ENCODE results near the gene FSTL4. TPM values are rescaled to one million over a fixed set of nuclear protein-coding genes. Genes with fewer than 3 reads are reported as not detected.

Gene FSTL4
- total and polyA plus RNA-seq, 4 donors = 0.42 TPM; not detected in 3

- intact Hi-C loops (cut with DNase I) = no loop called here
- no peak for DNase-seq
- WGBS, 2 donors = 93 to 95% methylated on average over 9 of the region's 9 CpGs
Measured at GRCh38 chr5:133480366-133480765, 132.0 kb downstream of the FSTL4 start.

DNA sequence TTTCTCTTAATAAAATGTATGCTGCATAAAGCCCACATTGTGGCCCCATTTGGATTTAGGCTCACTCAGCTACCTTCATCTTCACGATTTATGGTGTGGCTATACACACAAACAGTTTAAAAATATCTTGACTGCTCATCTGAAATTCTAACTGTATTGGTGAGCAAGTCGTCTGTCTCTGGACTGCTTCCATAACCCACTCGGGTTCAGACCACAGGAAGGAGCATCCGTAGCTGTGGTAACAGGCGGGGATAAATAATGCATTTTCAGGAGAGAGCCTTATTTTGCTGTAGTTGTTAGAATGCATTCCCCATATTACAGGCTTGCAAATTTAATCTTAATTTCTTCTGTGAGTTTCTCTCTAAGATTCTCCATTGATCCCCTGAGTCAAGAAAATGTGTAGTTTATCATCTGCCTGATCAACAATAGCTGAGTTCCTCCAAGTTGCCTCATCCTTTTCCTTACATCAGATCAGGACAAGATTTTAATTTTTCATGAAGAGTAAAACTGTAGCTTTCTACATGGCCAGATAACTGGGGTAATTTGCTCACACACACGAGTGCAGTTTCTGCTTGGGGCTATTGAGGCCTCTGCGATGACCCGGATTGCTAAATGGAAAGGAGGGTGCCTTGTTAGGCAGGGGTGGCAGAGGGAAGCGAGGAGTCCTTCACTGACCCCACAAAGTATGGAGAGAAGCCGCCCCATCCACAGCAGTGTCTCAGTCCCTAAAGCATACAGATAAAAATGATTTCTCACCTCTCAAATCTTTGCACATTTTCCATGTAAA is 133.9 kb downstream of the FSTL4 start:
- Histone ChIP-seq H3K4me1 (ENCODE audit: control insufficient read depth in 1 of 2, insufficient read depth in 2 of 2, low read length in 2 of 2) (no peaks in the 10 kb centered on the region), H3K4me3 (ENCODE audit: low read length in 2 of 2) (no peak overlapping the region), H3K27ac (ENCODE audit: low read depth in 1 of 2, low read length in 2 of 2) (no peak overlapping the region), H3K36me3 (ENCODE audit: control insufficient read depth in 1 of 2, insufficient read depth in 2 of 2, low read length in 1 of 2) (no peaks in the 10 kb centered on the region), H3K9me3 (ENCODE audit: control insufficient read depth, low read length) (no peaks in the 10 kb centered on the region), H3K27me3 (ENCODE audit: control insufficient read depth in 1 of 2, insufficient read depth in 2 of 2, low read length in 1 of 2) (peaks cover 0 to 2% of the 10 kb centered on the region in 2 donors)
- no peak for DNase-seq
- intact Hi-C loops (cut with DNase I) = no loop called here
- 67 to 73% methylated on average over 10 of the region's 10 CpGs for WGBS, 2 donors
- no peak for ATAC-seq (ENCODE audit: low FRiP score)

More at GRCh38 chr5:133480366-133480765, 132.0 kb downstream of the FSTL4 start:
- Histone ChIP-seq H3K4me1 (ENCODE audit: control insufficient read depth in 1 of 2, insufficient read depth in 2 of 2, low read length in 2 of 2) (no peaks in the 10 kb centered on the region), H3K36me3 (ENCODE audit: control insufficient read depth in 1 of 2, insufficient read depth in 2 of 2, low read length in 1 of 2) (no peaks in the 10 kb centered on the region), H3K27me3 (ENCODE audit: control insufficient read depth in 1 of 2, insufficient read depth in 2 of 2, low read length in 1 of 2) (no peaks in the 10 kb centered on the region), H3K9me3 (ENCODE audit: control insufficient read depth, low read length) (no peaks in the 10 kb centered on the region), H3K4me3 (ENCODE audit: low read length in 2 of 2) (no peak overlapping the region), H3K27ac (ENCODE audit: low read depth in 1 of 2, low read length in 2 of 2) (no peak overlapping the region)
- ATAC-seq (ENCODE audit: low FRiP score) = no peak

DNA sequence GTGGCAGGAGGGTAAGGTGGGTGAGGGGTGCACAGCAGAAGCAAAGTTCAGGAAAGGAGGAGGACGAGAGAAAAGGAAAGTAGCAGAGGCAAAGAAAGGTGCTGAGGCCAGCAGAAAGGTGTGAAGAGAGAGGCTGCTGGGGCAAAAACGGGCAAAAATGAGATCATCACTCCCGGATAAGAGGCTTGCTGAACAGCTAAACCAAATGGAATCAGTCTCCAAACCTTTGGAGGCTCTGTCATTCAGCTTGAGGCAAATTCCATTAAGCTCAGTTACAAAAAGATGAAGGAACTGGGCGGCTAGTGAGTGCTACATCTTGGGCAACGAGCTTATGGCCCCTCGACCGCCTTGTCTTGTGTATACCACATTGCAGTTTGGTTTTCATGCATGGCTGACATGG is 136.4 kb downstream of the FSTL4 start:
- H3K4me3 ChIP-seq (ENCODE audit: low read length in 2 of 2) = no peak overlapping the region
- DNase-seq (no peak), ATAC-seq (ENCODE audit: low FRiP score) (no peak)
- intact Hi-C loops (cut with DNase I) = no loop called here
- H3K27ac ChIP-seq (ENCODE audit: low read depth in 1 of 2, low read length in 2 of 2) = no peak overlapping the region
- WGBS, 2 donors = 80% methylated on average over 7 of the region's 7 CpGs
- no peaks in the 10 kb centered on the region for H3K4me1 ChIP-seq (ENCODE audit: control insufficient read depth in 1 of 2, insufficient read depth in 2 of 2, low read length in 2 of 2)
- H3K27me3 ChIP-seq (ENCODE audit: control insufficient read depth in 1 of 2, insufficient read depth in 2 of 2, low read length in 1 of 2) = peaks cover 0 to 6% of the 10 kb centered on the region in 2 donors
- no peaks in the 10 kb centered on the region for H3K36me3 ChIP-seq (ENCODE audit: control insufficient read depth in 1 of 2, insufficient read depth in 2 of 2, low read length in 1 of 2)
- H3K9me3 ChIP-seq (ENCODE audit: control insufficient read depth, low read length) = no peaks in the 10 kb centered on the region

DNA sequence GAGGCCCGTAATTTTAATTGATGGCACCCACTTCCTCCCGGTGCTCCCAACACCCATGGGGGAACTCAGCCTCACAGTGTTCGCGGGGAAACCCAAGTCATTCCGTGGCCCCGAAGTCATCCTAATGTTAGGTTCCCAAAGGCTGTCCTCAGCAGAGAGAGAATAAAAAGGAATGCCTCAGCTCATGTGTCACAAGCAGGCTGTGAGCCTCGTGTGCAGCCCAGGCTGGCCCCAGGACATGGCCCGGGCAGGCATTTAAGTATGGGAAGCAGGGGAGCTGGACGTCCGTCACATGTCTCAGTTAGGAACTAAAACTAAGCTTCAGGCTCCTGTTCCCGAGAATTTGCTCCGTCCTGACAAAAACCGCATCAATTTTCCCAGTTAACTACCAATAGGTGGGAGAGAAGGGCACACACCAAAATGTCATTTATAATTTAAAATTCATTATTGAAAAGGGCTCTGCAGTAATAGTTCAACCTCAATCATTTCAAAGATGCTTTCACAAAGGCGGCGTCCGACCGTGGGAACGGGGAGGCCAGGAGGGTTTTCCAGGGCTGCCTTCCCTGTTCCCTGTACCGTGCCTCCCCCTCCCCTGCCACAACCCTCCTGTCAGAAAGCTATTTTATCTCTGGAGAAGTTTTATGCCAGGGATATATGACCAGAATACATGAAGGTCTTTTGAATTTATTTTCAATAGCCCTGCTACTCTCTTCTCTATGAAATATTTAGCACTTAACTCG is 137.3 kb downstream of the FSTL4 start:
- WGBS, 2 donors = 27 to 38% methylated on average over 20 of the region's 20 CpGs
- no peak overlapping the region for H3K4me3 ChIP-seq (ENCODE audit: low read length in 2 of 2)
- intact Hi-C loops (cut with DNase I) = no loop called here
- no peak for DNase-seq
- no peaks in the 10 kb centered on the region for H3K4me1 ChIP-seq (ENCODE audit: control insufficient read depth in 1 of 2, insufficient read depth in 2 of 2, low read length in 2 of 2)
- peaks cover 0 to 6% of the 10 kb centered on the region in 2 donors for H3K27me3 ChIP-seq (ENCODE audit: control insufficient read depth in 1 of 2, insufficient read depth in 2 of 2, low read length in 1 of 2)
- H3K9me3 ChIP-seq (ENCODE audit: control insufficient read depth, low read length) = no peaks in the 10 kb centered on the region
- H3K27ac ChIP-seq (ENCODE audit: low read depth in 1 of 2, low read length in 2 of 2) = no peak overlapping the region
- ATAC-seq (ENCODE audit: low FRiP score) = no peak
- H3K36me3 ChIP-seq (ENCODE audit: control insufficient read depth in 1 of 2, insufficient read depth in 2 of 2, low read length in 1 of 2) = no peaks in the 10 kb centered on the region

- Histone ChIP-seq H3K4me1 (ENCODE audit: control insufficient read depth in 1 of 2, insufficient read depth in 2 of 2, low read length in 2 of 2) (no peaks in the 10 kb centered on the region), H3K9me3 (ENCODE audit: control insufficient read depth, low read length) (no peaks in the 10 kb centered on the region)
- intact Hi-C loops (cut with DNase I) = no loop called here
Measured at GRCh38 chr5:133473291-133473690, 139.1 kb downstream of the FSTL4 start.

DNA sequence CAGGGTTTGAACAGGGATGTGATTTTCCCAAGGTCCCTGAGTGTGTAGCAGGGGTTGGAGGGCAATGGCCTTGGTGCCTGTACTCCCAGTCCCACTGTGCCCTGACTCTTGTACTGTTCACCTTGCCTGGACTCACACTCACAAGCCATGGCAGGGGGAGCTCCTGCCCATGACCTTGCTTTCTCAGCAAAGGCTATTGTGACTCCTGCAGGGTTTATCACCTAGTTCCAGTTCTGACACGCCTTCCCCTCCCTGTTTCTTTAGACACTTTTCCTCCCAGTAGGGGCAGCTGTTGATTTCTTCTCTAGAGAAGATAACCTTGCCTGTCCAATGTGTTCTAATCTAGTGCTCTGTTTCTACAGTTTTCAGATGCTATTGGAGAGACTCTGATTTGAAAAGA is 139.5 kb downstream of the FSTL4 start:
- Histone ChIP-seq H3K4me1 (ENCODE audit: control insufficient read depth in 1 of 2, insufficient read depth in 2 of 2, low read length in 2 of 2) (no peaks in the 10 kb centered on the region), H3K27me3 (ENCODE audit: control insufficient read depth in 1 of 2, insufficient read depth in 2 of 2, low read length in 1 of 2) (peaks cover 0 to 7% of the 10 kb centered on the region in 2 donors), H3K9me3 (ENCODE audit: control insufficient read depth, low read length) (no peaks in the 10 kb centered on the region), H3K4me3 (ENCODE audit: low read length in 2 of 2) (no peak overlapping the region), H3K27ac (ENCODE audit: low read depth in 1 of 2, low read length in 2 of 2) (no peak overlapping the region), H3K36me3 (ENCODE audit: control insufficient read depth in 1 of 2, insufficient read depth in 2 of 2, low read length in 1 of 2) (no peaks in the 10 kb centered on the region)
- 80 to 95% methylated on average over 1 of the region's 1 CpG for WGBS, 2 donors
- intact Hi-C loops (cut with DNase I) = no loop called here
- ATAC-seq (ENCODE audit: low FRiP score) (no peak), DNase-seq (no peak)

More at GRCh38 chr5:133473291-133473690, 139.1 kb downstream of the FSTL4 start:
- DNase-seq (no peak), ATAC-seq (ENCODE audit: low FRiP score) (no peak)
- H3K4me3 ChIP-seq (ENCODE audit: low read length in 2 of 2) = no peak overlapping the region
- H3K36me3 ChIP-seq (ENCODE audit: control insufficient read depth in 1 of 2, insufficient read depth in 2 of 2, low read length in 1 of 2) = no peaks in the 10 kb centered on the region
- peaks cover 0 to 7% of the 10 kb centered on the region in 2 donors for H3K27me3 ChIP-seq (ENCODE audit: control insufficient read depth in 1 of 2, insufficient read depth in 2 of 2, low read length in 1 of 2)
- H3K27ac ChIP-seq (ENCODE audit: low read depth in 1 of 2, low read length in 2 of 2) = no peak overlapping the region
- 62 to 76% methylated on average over 8 of the region's 8 CpGs for WGBS, 2 donors

- DNase-seq (no peak), ATAC-seq (ENCODE audit: low FRiP score) (no peak)
- Histone ChIP-seq H3K4me1 (ENCODE audit: control insufficient read depth in 1 of 2, insufficient read depth in 2 of 2, low read length in 2 of 2) (no peaks in the 10 kb centered on the region), H3K36me3 (ENCODE audit: control insufficient read depth in 1 of 2, insufficient read depth in 2 of 2, low read length in 1 of 2) (no peaks in the 10 kb centered on the region), H3K27me3 (ENCODE audit: control insufficient read depth in 1 of 2, insufficient read depth in 2 of 2, low read length in 1 of 2) (peaks cover 0 to 7% of the 10 kb centered on the region in 2 donors), H3K27ac (ENCODE audit: low read depth in 1 of 2, low read length in 2 of 2) (no peak overlapping the region), H3K4me3 (ENCODE audit: low read length in 2 of 2) (no peak overlapping the region), H3K9me3 (ENCODE audit: control insufficient read depth, low read length) (no peaks in the 10 kb centered on the region)
- intact Hi-C loops (cut with DNase I) = no loop called here
- WGBS, 2 donors = 79 to 86% methylated on average over 3 of the region's 3 CpGs
Measured at GRCh38 chr5:133471699-133472098, 140.6 kb downstream of the FSTL4 start.

DNA sequence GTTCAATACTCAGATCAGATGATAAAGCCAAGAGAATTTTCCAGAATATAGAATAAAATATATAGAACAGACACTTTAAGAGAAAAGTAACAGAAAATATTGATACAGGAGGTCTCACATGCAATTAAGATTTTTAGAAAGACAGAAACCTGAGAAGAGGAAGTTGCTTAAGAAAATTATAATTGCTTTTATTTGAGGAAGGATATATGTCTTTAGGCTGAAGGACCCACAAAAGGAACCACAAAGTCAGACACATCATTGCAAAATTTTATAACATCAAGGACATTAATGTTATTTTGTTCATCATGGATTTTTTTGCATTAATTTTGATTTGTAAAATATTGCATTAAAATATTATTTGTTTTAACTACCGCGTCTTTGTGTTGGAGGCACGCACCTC is 141.5 kb downstream of the FSTL4 start:
- ATAC-seq (ENCODE audit: low FRiP score) (no peak), DNase-seq (no peak)
- Histone ChIP-seq H3K9me3 (ENCODE audit: control insufficient read depth, low read length) (no peaks in the 10 kb centered on the region), H3K4me3 (ENCODE audit: low read length in 2 of 2) (no peak overlapping the region), H3K27me3 (ENCODE audit: control insufficient read depth in 1 of 2, insufficient read depth in 2 of 2, low read length in 1 of 2) (peaks cover 0 to 7% of the 10 kb centered on the region in 2 donors), H3K36me3 (ENCODE audit: control insufficient read depth in 1 of 2, insufficient read depth in 2 of 2, low read length in 1 of 2) (no peaks in the 10 kb centered on the region), H3K4me1 (ENCODE audit: control insufficient read depth in 1 of 2, insufficient read depth in 2 of 2, low read length in 2 of 2) (no peaks in the 10 kb centered on the region), H3K27ac (ENCODE audit: low read depth in 1 of 2, low read length in 2 of 2) (no peak overlapping the region)
- intact Hi-C loops (cut with DNase I) = no loop called here
- WGBS, 2 donors = 92 to 96% methylated on average over 3 of the region's 3 CpGs

DNA sequence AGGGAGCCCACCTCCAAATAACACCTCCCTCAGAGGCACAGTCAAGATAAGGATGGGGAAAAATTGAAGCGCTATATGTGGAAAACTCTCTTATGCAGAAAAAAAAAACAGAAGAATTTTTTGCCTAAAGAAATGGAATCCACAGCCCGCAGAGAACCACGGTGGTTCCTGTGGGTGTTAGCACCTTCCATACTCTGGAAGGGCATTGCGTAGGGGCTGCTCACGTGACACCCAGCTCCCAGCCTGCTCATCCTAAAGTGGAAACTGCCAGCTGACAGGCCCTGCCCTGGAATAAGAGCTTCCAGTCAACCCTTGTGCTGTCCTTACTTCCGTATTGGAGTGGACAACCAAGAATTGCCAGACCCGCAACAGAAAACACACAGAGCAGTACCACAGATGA is 142.5 kb downstream of the FSTL4 start:
- no peaks in the 10 kb centered on the region for H3K36me3 ChIP-seq (ENCODE audit: control insufficient read depth in 1 of 2, insufficient read depth in 2 of 2, low read length in 1 of 2)
- no peak overlapping the region for H3K27ac ChIP-seq (ENCODE audit: low read depth in 1 of 2, low read length in 2 of 2)
- intact Hi-C loops (cut with DNase I) = no loop called here
- ATAC-seq (ENCODE audit: low FRiP score) (no peak), DNase-seq (no peak)
- H3K4me3 ChIP-seq (ENCODE audit: low read length in 2 of 2) = no peak overlapping the region
- peaks cover 0 to 7% of the 10 kb centered on the region in 2 donors for H3K27me3 ChIP-seq (ENCODE audit: control insufficient read depth in 1 of 2, insufficient read depth in 2 of 2, low read length in 1 of 2)
- no peaks in the 10 kb centered on the region for H3K4me1 ChIP-seq (ENCODE audit: control insufficient read depth in 1 of 2, insufficient read depth in 2 of 2, low read length in 2 of 2)
- no peaks in the 10 kb centered on the region for H3K9me3 ChIP-seq (ENCODE audit: control insufficient read depth, low read length)
- WGBS, 2 donors = 78% methylated on average over 7 of the region's 7 CpGs
